AG04450 (cell line): ENCODE data around the gene VDR. TPM values are rescaled to one million over a fixed set of nuclear protein-coding genes. Genes with fewer than 3 reads are reported as not detected.

Experiments
- CTCF ChIA-PET: fragments of 300-600, 350-600 bp; formaldehyde crosslinking; extraction: SDS; loops from one replicate; lab custom pipeline; 2022; ENCODE audit warnings: antibody characterized with exemption, inconsistent platforms; lab: Charles Lee
- POLR2A ChIA-PET: fragments of 350-600 bp; formaldehyde crosslinking; extraction: SDS; loops from one replicate; lab custom pipeline; 2021; ENCODE audit warnings: antibody characterized with exemption, inconsistent platforms; lab: Yijun Ruan, JAX
- DNase-seq: peaks from one replicate; pipeline ENCODE4 v3.0.0-alpha.2; 2011; ENCODE audit warnings: low read depth, low spot score
- H3K27ac ChIP-seq: one replicate; pipeline ENCODE4 v1.5.1; 2012; ENCODE audit warnings: low read depth, low read length, control low read depth
- H3K27me3 ChIP-seq: one replicate; pipeline ENCODE4 v1.6.0; 2012; ENCODE audit warnings: low read length; ENCODE audit not compliant: control insufficient read depth, insufficient read depth
- H3K4me3 ChIP-seq: 2 replicates; pipeline ENCODE4 v1.5.1; 2011; ENCODE audit warnings: mild to moderate bottlenecking, low read depth, low read length, control low read depth
- H3K9me3 ChIP-seq: 2 replicates; pipeline ENCODE4 v1.5.1; 2012; ENCODE audit warnings: low read length; ENCODE audit not compliant: control insufficient read depth, insufficient read depth
- CTCF ChIP-seq: IDR thresholded peaks from 2 replicates; pipeline ENCODE4 v1.5.1; 2011; ENCODE audit warnings: low read depth, low read length, control low read depth, inconsistent platforms
- polyA plus RNA-seq: library from polyadenylated mRNA; depleted of rRNA; stranded (reverse); fragments of >200 nt; gene quantifications from 2 replicates; pipeline ENCODE4 v1.2.3, GENCODE V29; 2011

Gene VDR
- polyA plus RNA-seq, 1 experiment: 11.9 TPM

- Histone ChIP-seq H3K27me3 (no peaks in the 10 kb centered on the region), H3K4me3 (no peak overlapping the region), H3K27ac (no peak overlapping the region), H3K9me3 (no peaks in the 10 kb centered on the region; the same call in 1 of the 2 replicates)
- POLR2A ChIA-PET: interaction anchor here (0.5 kb wide), 1 partner anchor 29 kb away, joined by 3 read pairs; no protein-coding TSS in a partner anchor
- CTCF ChIA-PET: interaction anchor here (1.0 to 7.3 kb wide), 3 partner anchors 11 to 41 kb away, joined by 3 to 69 read pairs (median 4); no protein-coding TSS in a partner anchor
- DNase-seq: no peak
- peak; percentile 38; the same call in 1 of the 2 replicates for TF ChIP-seq CTCF
These were observed 107.4 kb downstream of the VDR start for GRCh38 chr12:47797441-47797840.

- no peaks in the 10 kb centered on the region; the same call in 1 of the 2 replicates for H3K9me3 ChIP-seq
- DNase-seq: no peak
- POLR2A ChIA-PET: no interaction called here
- no peak for TF ChIP-seq CTCF
- H3K4me3 ChIP-seq: no peak overlapping the region
- no peak overlapping the region for H3K27ac ChIP-seq
- CTCF ChIA-PET: interaction anchor here (7.3 kb wide), 1 partner anchor 42 kb away, joined by 69 read pairs; no protein-coding TSS in a partner anchor
- H3K27me3 ChIP-seq: no peaks in the 10 kb centered on the region
These were observed 108.9 kb downstream of the VDR start for GRCh38 chr12:47795814-47796411.

- no peak for TF ChIP-seq CTCF
- Histone ChIP-seq H3K4me3 (no peak overlapping the region), H3K27me3 (no peaks in the 10 kb centered on the region), H3K9me3 (no peaks in the 10 kb centered on the region; the same call in 1 of the 2 replicates), H3K27ac (no peak overlapping the region)
- POLR2A ChIA-PET: no interaction called here
- CTCF ChIA-PET: no interaction called here
- DNase-seq: no peak
These were observed 109.5 kb downstream of the VDR start for GRCh38 chr12:47795121-47795813.

GRCh38 chr12:47794679-47795078 is 110.1 kb downstream of the VDR start:
- DNase-seq: no peak
- H3K9me3 ChIP-seq: no peaks in the 10 kb centered on the region; the same call in 1 of the 2 replicates
- TF ChIP-seq CTCF: no peak
- H3K4me3 ChIP-seq: no peak overlapping the region
- no peak overlapping the region for H3K27ac ChIP-seq
- H3K27me3 ChIP-seq: no peaks in the 10 kb centered on the region
- ChIA-PET POLR2A (no interaction called here), CTCF (interaction anchor here (0.7 to 0.9 kb wide), 2 partner anchors 44 to 77 kb away, joined by 3 read pairs; no protein-coding TSS in a partner anchor)
